Astrocyte (in vitro differentiated cells and primary cell): ENCODE measurements around the gene ZNF565. TPM values are rescaled to one million over a fixed set of nuclear protein-coding genes. Genes with fewer than 3 reads are reported as not detected.
"Not testable (repeated sequence)": the region's sequence is repeated elsewhere in the genome, so short reads cannot be mapped to it uniquely, and the experiment has no call there.

Source experiments
- DNase-seq: peaks from one replicate; pipeline ENCODE4 v3.0.0-alpha.2; 2010; ENCODE audit warnings: low read depth
- FAIRE-seq: peaks from 2 replicates; lab custom pipeline; 2011; peaks lifted over from hg19 to GRCh38; lab: Jason Lieb, UNC
- H2AFZ ChIP-seq: 2 replicates; pipeline ENCODE4 v1.6.0; 2012; ENCODE audit warnings: low read depth, low read length, inconsistent platforms
- H3K27ac ChIP-seq: 2 replicates; pipeline ENCODE4 v1.5.1; 2011; ENCODE audit warnings: low read depth, low read length, inconsistent platforms
- H3K27me3 ChIP-seq: 2 replicates; pipeline ENCODE4 v1.6.0; 2011; ENCODE audit warnings: low read length, inconsistent platforms; ENCODE audit not compliant: insufficient read depth
- H3K36me3 ChIP-seq: 2 replicates; pipeline ENCODE4 v1.5.1; 2011; ENCODE audit warnings: low read length, inconsistent platforms; ENCODE audit not compliant: insufficient read depth
- H3K4me1 ChIP-seq: 2 replicates; pipeline ENCODE4 v1.5.1; 2011; ENCODE audit warnings: low read length, inconsistent platforms; ENCODE audit not compliant: insufficient read depth
- H3K4me2 ChIP-seq: 2 replicates; pipeline ENCODE4 v1.6.0; 2012; ENCODE audit warnings: low read length, inconsistent platforms
- H3K4me3 ChIP-seq: 2 replicates; pipeline ENCODE4 v1.5.1; 2011; ENCODE audit warnings: low read depth, mild to moderate bottlenecking, low read length, inconsistent platforms; ENCODE audit not compliant: insufficient read depth
- H3K79me2 ChIP-seq: 2 replicates; pipeline ENCODE4 v1.6.0; 2012; ENCODE audit warnings: mild to moderate bottlenecking, low read length, inconsistent platforms; ENCODE audit not compliant: insufficient read depth
- H3K9ac ChIP-seq: 2 replicates; pipeline ENCODE4 v1.6.0; 2012; ENCODE audit warnings: mild to moderate bottlenecking, low read length, inconsistent platforms
- H3K9me3 ChIP-seq: 2 replicates; pipeline ENCODE4 v1.5.1; 2012; ENCODE audit warnings: low read depth, mild to moderate bottlenecking, low read length, inconsistent platforms; ENCODE audit not compliant: insufficient read depth
- H4K20me1 ChIP-seq: 2 replicates; pipeline ENCODE4 v1.6.0; 2012; ENCODE audit warnings: low read length, inconsistent platforms; ENCODE audit not compliant: insufficient read depth
- H3K27ac Mint-ChIP-seq: one replicate; pipeline ENCODE4 v1.8.0; 2021; ENCODE audit warnings: mild to moderate bottlenecking, mixed read lengths; ENCODE audit not compliant: unreplicated experiment
- H3K27me3 Mint-ChIP-seq: one replicate; pipeline ENCODE4 v1.8.0; 2021; ENCODE audit warnings: low read depth, mixed read lengths; ENCODE audit not compliant: unreplicated experiment
- H3K36me3 Mint-ChIP-seq: one replicate; pipeline ENCODE4 v1.8.0; 2021; ENCODE audit warnings: low read depth, mixed read lengths; ENCODE audit not compliant: unreplicated experiment
- H3K4me1 Mint-ChIP-seq: one replicate; pipeline ENCODE4 v1.8.0; 2021; ENCODE audit warnings: low read depth, mixed read lengths; ENCODE audit not compliant: unreplicated experiment
- H3K4me3 Mint-ChIP-seq: one replicate; pipeline ENCODE4 v1.8.0; 2021; ENCODE audit warnings: mild to moderate bottlenecking, moderate library complexity, mixed read lengths; ENCODE audit not compliant: unreplicated experiment
- H3K9me3 Mint-ChIP-seq: one replicate; pipeline ENCODE4 v1.8.0; 2021; ENCODE audit warnings: mild to moderate bottlenecking, mixed read lengths; ENCODE audit not compliant: unreplicated experiment
- EZH2 ChIP-seq: IDR thresholded peaks from 2 replicates; pipeline ENCODE4 v1.6.1; 2012; ENCODE audit warnings: mild to moderate bottlenecking, low read length, inconsistent platforms; ENCODE audit not compliant: insufficient read depth
- total RNA-seq: library from RNA; stranded (reverse); gene quantifications from 2 replicates; pipeline ENCODE4 v1.2.1, GENCODE V29; 2021
- TF ChIP-seq, protein P1 (sequence below): IDR thresholded peaks from 2 replicates; pipeline ENCODE4 v1.5.1; 2011; ENCODE audit warnings: low read depth, mild to moderate bottlenecking, inconsistent platforms, low read length, moderate library complexity; ENCODE audit not compliant: insufficient read depth

Gene ZNF565
- total RNA-seq, 1 donor from 2014 or later = 6.5 TPM

DNA sequence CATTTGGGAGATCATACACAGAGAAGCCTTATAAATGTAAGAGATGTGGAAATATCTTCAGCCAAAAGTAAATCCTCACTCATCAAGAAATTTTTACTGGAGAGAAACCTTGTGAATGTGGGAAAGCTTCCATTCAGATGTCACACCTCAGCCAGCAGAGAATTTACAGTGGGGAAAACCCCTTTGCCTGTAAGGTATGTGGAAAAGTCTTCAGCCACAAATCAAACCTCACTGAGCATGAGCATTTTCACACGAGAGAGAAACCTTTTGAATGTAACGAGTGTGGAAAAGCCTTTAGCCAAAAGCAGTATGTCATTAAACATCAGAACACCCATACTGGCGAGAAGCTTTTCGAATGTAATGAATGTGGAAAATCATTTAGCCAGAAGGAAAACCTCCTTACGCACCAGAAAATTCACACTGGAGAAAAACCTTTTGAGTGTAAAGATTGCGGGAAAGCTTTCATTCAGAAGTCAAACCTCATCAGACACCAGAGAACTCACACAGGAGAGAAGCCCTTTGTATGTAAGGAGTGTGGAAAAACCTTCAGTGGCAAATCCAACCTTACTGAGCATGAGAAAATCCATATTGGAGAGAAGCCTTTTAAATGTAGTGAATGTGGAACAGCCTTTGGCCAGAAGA, 22.0 kb upstream of the ZNF565 start:
- FAIRE-seq (no peak), DNase-seq (no peak)
- H3K4me1 ChIP-seq = no peaks in the 10 kb centered on the region
- no peak overlapping the region for H3K4me3 Mint-ChIP-seq
- H3K4me1 Mint-ChIP-seq = no peaks in the 10 kb centered on the region
- H3K27ac Mint-ChIP-seq = no peak overlapping the region
- peaks cover 26% of the 10 kb centered on the region for H3K9me3 Mint-ChIP-seq
- TF ChIP-seq, protein P1, sequence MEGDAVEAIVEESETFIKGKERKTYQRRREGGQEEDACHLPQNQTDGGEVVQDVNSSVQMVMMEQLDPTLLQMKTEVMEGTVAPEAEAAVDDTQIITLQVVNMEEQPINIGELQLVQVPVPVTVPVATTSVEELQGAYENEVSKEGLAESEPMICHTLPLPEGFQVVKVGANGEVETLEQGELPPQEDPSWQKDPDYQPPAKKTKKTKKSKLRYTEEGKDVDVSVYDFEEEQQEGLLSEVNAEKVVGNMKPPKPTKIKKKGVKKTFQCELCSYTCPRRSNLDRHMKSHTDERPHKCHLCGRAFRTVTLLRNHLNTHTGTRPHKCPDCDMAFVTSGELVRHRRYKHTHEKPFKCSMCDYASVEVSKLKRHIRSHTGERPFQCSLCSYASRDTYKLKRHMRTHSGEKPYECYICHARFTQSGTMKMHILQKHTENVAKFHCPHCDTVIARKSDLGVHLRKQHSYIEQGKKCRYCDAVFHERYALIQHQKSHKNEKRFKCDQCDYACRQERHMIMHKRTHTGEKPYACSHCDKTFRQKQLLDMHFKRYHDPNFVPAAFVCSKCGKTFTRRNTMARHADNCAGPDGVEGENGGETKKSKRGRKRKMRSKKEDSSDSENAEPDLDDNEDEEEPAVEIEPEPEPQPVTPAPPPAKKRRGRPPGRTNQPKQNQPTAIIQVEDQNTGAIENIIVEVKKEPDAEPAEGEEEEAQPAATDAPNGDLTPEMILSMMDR = no peak
- TF ChIP-seq EZH2 = no peak
- peaks cover 19% of the 10 kb centered on the region for H4K20me1 ChIP-seq
- H3K4me2 ChIP-seq = no peak overlapping the region
- H3K9me3 ChIP-seq = peaks cover 20% of the 10 kb centered on the region
- no peak overlapping the region for H3K4me3 ChIP-seq
- peaks cover 59% of the 10 kb centered on the region for H3K36me3 ChIP-seq
- H2AFZ ChIP-seq = no peak overlapping the region
- no peaks in the 10 kb centered on the region for H3K27me3 ChIP-seq
- H3K27me3 Mint-ChIP-seq = no peaks in the 10 kb centered on the region
- H3K27ac ChIP-seq = no peak overlapping the region
- H3K79me2 ChIP-seq = peaks cover 3% of the 10 kb centered on the region
- peaks cover 63% of the 10 kb centered on the region for H3K36me3 Mint-ChIP-seq
- H3K9ac ChIP-seq = no peak overlapping the region

DNA sequence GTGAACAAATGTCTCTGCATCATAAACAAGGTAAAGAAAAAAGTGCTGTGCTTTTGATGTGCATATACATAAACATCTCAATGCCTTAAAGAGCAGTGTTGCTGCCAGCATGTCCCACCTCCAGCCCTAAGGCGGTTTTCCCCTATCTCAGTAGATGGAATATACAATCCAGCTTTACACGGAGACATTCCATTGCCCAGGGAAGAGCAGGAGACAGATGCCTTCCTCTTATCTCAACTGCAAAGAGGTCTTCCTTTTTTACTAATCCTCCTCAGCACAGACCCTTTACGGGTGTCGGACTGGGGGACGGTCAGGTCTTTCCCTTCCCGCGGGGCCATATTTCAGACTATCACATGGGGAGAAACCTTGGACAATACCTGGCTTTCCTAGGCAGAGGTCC, 19.2 kb upstream of the ZNF565 start:
- Histone ChIP-seq H3K36me3 (peaks cover 70% of the 10 kb centered on the region), H3K9me3 (peaks cover 20% of the 10 kb centered on the region), H4K20me1 (peaks cover 35% of the 10 kb centered on the region), H3K79me2 (peaks cover 23% of the 10 kb centered on the region)
- not testable (repeated sequence) for H3K4me2 ChIP-seq, H3K4me1 Mint-ChIP-seq, H3K4me3 ChIP-seq, H2AFZ ChIP-seq, H3K27me3 Mint-ChIP-seq, H3K4me3 Mint-ChIP-seq, H3K9ac ChIP-seq, H3K27me3 ChIP-seq, H3K27ac ChIP-seq, FAIRE-seq, H3K27ac Mint-ChIP-seq, DNase-seq, H3K4me1 ChIP-seq
- peaks cover 67% of the 10 kb centered on the region for H3K36me3 Mint-ChIP-seq
- peaks cover 26% of the 10 kb centered on the region for H3K9me3 Mint-ChIP-seq

DNA sequence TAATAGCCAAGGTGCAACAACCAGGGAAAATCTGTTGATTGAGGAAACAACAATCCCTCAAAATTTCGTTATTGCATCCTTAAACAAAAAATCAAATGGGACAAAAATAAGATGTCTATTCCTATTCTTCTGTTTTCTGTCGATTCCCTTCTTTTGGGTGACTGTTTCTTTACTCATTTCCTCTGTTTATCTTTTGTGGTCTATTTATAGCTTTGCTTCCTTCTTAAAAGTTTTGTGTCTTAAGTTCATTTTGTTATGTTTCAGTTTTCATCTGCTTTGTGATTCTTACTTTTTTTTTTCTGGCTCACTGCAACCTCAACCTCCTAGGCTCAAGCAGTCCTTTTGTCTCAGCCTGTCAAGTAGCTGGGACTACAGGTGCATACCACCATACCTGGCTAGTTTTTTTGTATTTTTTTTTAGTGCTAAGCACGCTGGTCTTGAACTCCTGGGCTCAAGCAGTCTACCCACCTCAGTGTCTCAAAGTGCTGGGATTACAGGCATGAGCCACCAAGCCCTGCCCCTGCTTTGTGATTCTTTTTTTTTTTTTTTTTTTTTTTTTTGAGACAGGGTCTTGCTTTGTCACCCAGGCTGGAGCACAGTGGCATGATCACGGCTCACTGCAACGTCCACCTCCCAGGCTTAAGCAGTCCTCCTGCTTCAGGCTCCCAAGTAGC, 10.9 kb upstream of the ZNF565 start:
- DNase-seq (peak; percentile 60), FAIRE-seq (peak; percentile 23)
- peaks cover 42% of the 10 kb centered on the region for H3K36me3 ChIP-seq
- Mint-ChIP-seq H3K27me3 (no peaks in the 10 kb centered on the region), H3K4me3 (no peak overlapping the region), H3K9me3 (no peaks in the 10 kb centered on the region), H3K36me3 (peaks cover 13% of the 10 kb centered on the region), H3K27ac (no peak overlapping the region), H3K4me1 (peaks cover 11% of the 10 kb centered on the region)
- H3K79me2 ChIP-seq = peaks cover 95% of the 10 kb centered on the region
- H3K27ac ChIP-seq = peak overlapping the region; percentile 33
- peaks cover 96% of the 10 kb centered on the region for H4K20me1 ChIP-seq
- peak overlapping the region; percentile 29 for H3K9ac ChIP-seq
- H3K4me2 ChIP-seq = peak overlapping the region; percentile 80
- TF ChIP-seq, protein P1 = no peak
- no peak for TF ChIP-seq EZH2
- no peak overlapping the region for H3K4me3 ChIP-seq
- peaks cover 17% of the 10 kb centered on the region for H3K4me1 ChIP-seq
- H3K9me3 ChIP-seq = no peaks in the 10 kb centered on the region
- no peaks in the 10 kb centered on the region for H3K27me3 ChIP-seq
- H2AFZ ChIP-seq = no peak overlapping the region
